Sigmoid colon (tissue), 4 donors: Measurements from ENCODE around the gene CCDC28B.

Experiments used
- CTCF ChIP-seq, 4 experiments: fragments of 450-650 bp in 3 of 4; fragments of 200-600 bp in 1 of 4; IDR thresholded peaks; one replicate each; pipeline ENCODE4 v1.5.1; 2016 to 2019; ENCODE audit warnings: antibody characterized with exemption in 4 of 4, mild to moderate bottlenecking in 3 of 4, moderate library complexity in 2 of 4
- EP300 ChIP-seq, 4 donors: sonication (generic); formaldehyde crosslinking; IDR thresholded peaks; one replicate each; pipeline ENCODE4 v1.6.1; 2017; ENCODE audit warnings: antibody characterized with exemption in 4 of 4
- POLR2A ChIP-seq, 2 donors: fragments of 450-650 bp; IDR thresholded peaks; one replicate each; pipeline ENCODE4 v1.6.1; 2016; ENCODE audit warnings: antibody characterized with exemption in 2 of 2, mild to moderate bottlenecking in 2 of 2, moderate library complexity in 2 of 2

- no peak for TF ChIP-seq EP300 (IDR thresholded peaks at IDR 0.05)
- no peak for TF ChIP-seq POLR2A (IDR thresholded peaks at IDR 0.05)
- TF ChIP-seq CTCF (IDR thresholded peaks at IDR 0.05), result no peak
These were observed 5.3 kb downstream of the CCDC28B start, which contains the start of gene IQCC for GRCh38 chr1:32205401-32206370.
